GM18526 (cell line): ENCODE data around the gene SLC22A6.

ENCODE experiments used
- POLR2A ChIP-seq: IDR thresholded peaks from 3 replicates; pipeline ENCODE4 v1.6.1; 2011; ENCODE audit not compliant: insufficient read length; ENCODE audit errors: extremely low read depth

SLC22A6 gene, protein sequence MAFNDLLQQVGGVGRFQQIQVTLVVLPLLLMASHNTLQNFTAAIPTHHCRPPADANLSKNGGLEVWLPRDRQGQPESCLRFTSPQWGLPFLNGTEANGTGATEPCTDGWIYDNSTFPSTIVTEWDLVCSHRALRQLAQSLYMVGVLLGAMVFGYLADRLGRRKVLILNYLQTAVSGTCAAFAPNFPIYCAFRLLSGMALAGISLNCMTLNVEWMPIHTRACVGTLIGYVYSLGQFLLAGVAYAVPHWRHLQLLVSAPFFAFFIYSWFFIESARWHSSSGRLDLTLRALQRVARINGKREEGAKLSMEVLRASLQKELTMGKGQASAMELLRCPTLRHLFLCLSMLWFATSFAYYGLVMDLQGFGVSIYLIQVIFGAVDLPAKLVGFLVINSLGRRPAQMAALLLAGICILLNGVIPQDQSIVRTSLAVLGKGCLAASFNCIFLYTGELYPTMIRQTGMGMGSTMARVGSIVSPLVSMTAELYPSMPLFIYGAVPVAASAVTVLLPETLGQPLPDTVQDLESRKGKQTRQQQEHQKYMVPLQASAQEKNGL

DNA sequence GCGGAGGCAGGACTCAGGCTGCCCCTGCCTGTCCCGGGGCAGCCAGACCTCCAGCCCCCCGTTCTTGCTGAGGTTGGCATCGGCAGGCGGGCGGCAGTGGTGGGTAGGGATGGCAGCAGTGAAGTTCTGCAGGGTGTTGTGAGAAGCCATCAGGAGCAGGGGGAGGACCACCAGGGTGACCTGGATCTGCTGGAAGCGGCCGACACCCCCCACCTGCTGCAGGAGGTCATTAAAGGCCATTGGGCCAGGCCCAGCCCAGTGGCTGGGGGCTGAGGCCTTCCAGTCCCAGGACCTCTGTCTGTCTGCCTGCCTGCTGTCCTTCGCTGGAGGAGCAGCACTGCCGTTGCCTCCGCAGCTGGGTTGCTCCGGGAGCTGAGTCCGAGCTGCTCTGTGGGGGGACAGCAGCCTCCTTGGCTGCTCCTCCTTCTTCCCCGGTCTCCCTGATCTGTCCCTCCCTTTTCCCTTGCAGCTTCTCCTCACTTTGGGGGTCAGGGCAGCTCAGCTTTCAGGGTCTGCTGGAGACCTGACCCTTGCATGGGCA lies at the start of gene SLC22A6:
SLC22A6 (minus strand) TSS at position 517 of the 541 bp plus-strand sequence; CDS start at position 240, 277 bp downstream.
- no peak for TF ChIP-seq POLR2A

DNA sequence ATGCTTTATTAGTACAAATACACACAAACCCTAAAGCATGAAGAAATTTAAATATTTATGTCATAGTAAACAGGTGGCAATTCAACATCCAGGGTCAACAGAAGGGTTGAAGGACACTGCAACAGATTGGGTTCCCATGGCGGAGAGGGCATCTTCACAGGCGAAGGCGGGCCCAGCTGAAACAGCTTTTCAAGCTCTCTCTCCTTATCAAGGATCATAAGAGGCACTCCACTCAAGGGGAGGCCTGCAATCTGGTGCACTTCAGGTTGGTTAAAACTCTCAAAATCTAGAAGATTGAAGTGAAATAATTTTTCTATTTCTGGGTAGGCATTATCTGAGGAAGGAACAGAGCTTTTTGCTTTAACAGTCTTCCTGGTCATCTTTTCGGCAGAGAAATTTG lies 47.7 kb upstream of the SLC22A6 start:
- no peak for TF ChIP-seq POLR2A

DNA sequence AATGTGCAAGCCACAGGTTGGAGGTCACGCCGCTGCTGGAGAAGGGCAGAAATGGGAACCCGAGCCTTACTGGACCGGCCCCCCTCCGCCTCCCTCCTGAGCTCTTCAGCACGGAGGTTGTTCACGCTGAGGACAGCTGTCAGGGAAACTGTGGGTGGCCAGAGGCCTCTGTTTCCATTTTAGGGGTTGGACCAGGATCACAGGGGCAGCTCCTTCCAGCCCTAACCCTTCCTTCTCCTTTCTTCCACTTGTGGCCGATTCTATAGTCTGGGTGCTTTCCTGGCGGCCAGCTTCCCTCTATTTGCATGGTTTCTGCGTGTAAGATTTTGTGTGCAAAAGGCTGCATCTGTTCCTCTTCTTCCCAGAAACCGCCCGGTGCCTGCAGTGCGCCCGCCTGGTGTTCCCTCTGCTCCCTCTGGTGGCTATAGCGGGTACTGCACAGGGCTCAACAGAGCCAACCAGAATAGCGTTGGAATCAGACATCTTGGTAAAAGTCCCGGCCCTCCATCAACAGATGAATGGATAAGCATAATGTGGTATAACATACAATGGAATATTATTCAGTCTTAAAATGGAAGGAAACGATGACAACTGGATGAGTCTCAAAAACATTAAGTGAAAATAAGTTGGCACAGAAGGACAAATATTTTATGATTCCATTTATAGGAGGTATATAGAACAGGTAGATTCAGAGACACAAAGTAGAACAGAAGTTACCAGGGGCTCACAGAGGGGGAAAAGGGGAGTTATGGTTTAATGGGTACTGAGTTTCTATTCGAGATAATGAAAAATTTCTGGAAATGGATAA lies 39.3 kb upstream of the SLC22A6 start:
- no peak for TF ChIP-seq POLR2A

DNA sequence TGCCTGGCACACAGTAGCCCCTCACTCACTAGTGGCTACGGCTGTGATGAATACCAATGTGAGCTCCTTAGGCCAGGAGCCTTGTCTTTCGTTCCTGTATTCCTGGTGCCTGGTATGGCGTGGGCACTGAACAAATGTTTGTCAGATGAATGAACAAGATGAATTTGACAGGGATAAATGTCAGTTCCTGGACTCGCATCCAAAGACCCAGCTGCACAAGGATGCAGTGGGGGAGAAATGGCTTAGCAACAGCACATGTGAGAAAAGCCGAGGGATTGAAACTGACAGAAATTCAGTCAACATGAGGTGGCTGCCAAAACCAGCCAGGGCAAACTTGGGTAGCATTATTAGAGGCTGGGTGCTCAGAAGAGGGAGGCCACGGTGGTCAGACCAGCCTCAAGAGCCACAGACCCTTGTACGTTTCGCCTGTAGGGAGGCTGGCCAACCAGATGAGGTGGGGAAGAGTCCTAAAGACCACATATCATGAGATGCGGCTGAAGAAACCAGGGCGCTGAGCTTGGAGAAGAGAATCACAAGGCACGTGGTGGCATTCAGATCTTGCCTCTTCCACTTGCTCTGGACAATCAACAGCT lies 38.6 kb upstream of the SLC22A6 start:
- TF ChIP-seq POLR2A = no peak

DNA sequence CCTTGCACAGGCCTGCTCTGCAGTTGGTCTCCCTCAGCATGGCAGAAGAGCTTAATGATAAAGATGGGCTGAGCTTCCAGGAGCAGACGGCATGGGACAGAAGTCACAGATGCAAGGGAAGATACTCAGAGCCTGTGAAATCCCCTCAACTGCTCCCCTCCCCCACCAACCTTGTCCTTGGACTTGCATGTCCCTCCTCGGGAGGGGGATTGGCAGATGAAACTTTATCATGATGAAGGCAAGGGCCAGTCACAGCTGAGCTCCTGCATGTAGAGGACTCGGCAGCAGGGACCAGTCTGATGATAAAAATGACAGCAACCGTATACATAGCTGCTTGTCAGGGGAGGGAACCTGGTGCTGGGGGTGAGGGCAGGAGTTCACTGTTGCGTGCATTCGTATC lies 37.7 kb upstream of the SLC22A6 start:
- TF ChIP-seq POLR2A = no peak

DNA sequence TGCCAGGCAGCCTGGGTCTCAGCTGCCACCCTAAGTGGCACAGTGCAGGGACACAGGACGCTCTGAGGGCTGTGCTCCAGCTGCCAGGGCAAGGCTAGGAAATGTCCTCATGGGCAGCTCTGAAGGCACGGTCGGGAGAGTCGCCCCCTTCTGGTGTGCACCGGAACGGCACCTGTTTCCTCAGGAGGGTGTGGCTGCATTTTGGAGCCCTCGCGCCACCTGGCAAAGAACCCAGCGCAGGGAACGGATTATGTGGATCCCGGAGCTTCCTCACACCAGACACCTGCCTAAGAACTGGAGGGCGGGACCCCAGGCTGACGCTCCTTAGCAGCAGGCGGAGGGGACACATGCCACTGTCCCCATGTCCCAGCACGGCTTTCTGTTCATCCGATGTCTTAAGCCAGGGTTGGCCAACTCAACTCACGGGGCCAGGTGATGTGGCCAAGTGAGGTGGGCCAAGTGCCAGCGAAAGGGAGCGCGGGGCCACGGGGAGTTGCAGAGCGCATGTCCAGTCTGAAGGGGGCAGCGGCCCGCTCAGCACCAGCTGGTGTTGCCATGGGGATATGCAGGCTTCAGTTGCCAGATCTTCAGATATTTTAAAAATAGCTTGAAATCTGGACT lies 36.0 kb upstream of the SLC22A6 start:
- TF ChIP-seq POLR2A = no peak

DNA sequence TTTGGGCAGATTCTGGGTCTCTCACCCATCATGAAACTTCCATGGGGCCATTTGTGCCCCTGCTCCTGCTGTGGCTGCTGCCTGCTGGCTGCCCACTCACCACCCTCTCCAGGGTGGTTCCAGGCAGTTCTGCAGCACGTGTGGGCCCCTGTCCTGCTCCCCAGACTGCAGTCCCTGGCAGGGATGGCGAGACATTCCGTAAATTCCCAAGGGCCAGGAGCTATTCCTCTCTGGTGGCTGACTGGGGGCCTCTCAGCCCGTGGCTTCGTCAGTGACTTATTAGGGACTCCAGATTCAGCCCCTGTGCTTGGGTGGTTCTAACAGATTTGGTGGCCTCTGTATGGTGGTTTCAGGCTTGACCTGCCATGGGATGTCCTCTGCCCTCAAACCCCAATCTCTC lies 34.7 kb upstream of the SLC22A6 start:
- TF ChIP-seq POLR2A = no peak

DNA sequence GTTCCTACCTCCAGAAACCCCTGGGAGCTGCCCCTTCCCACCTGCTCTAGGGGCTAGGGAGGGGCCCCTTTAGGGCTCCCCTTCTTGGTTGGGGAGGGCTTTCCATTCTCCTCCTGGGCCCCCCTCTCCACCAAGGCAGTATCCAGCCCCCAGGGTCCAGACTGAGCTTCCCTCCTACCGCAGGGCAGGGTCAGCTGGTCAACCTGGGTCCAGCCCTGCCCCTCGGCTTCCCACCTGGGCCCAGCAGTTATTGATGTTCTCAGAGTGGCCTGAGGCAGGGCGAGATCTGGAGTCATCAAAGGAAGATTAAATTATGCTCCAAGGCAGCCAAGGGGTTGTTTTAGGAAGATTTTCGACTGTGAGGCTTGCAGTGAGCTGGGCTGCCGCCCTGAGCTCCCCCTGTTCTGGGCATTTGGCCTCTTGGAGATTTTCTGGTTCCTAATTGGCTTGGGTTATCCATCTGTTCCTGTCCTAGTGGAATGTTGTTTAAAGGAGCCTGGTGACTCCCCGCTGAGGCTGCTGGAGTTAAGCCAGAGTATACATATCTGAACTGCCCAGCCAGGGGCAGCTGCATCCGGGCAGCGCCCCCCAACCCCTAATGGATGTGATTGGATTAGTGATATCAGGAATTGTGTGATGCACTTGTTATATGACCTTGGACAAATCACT lies 32.7 kb upstream of the SLC22A6 start:
- no peak for TF ChIP-seq POLR2A

DNA sequence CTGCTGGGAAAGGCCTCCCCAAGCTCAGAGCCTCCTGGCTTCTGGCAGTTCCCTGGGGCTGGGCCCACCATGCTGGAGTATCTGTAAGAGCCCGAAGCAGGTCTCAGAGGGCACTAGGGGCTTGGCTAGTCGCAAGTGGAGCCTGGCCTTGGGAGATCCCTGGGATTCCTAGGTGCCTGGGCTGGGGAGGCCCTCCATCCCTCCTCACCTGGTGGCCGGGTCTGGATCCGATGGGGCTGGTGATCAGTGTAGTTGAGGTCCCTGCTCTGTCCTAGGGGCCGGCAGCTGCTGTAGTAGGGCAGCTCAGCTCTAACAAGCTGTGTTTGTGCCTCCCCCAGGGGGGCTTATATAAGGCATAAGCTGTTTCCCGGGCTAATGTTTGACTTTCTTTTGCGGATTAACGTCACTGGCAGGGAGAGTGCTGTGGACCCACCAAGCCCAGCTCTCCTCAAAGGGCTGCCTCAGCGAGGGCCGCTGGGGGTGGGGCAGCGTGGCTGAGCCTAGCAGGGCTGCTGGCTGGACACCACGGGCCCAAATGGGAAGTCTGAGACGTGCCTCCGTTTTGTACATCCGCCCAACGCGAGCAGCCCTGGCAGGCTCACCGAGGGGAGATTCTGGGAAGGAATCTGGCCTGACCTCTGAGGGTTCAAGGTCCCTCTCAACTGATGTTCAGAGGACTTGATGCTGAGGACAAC lies 30.9 kb upstream of the SLC22A6 start, which contains the start of gene SLC22A8:
SLC22A8 (minus strand) TSS at position 321 of the 695 bp plus-strand sequence. CDS start 883 bp downstream, outside the sequence.
- no peak for TF ChIP-seq POLR2A

DNA sequence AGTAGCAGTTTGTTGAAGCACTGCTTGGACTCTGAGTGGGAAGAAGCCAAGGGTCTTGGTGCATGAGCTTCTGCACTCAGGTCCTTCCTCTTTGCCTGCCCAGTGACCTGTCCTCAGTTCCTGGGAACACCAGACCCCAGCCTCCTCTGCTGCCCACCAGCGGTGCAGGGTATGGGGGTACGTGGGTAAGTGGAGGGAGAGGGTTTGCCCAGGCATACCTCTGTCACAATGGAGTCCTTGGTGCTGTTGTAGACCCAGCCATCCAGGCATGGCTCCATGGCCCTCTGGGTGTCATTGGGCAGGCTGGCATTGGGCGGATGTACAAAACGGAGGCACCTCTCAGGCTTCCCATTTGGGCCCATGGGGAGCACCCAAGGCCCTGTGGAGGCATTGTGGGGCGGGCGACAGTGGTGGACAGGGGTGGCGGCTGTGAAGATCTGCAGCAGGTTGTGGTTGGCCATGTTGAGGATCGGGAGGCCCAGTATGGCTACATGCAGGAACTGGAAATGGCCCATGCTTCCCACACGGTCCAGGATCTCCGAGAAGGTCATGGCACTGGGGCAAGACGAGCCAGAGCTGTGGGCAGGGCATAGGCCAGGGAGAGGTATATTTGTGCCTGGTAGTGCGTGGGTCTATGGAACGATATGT lies 29.8 kb upstream of the SLC22A6 start:
- TF ChIP-seq POLR2A = no peak

DNA sequence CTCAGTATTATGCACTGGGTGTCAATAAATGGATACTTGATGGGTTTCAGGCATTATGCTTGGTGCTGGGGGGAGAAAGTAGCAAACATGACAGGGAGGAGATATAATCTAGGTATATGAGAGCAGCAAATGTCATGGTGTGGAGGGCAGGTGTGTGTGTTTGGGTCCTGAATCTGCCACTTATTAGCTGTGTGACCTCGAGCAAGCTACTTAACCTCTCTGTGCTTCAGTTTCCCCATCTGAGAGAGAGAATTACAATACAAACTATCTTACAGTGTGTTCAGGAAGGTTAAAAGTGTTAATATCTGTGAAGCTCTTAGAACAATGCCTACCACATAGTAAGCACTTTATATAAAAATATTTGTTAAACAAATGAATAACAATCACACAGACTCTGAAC lies 28.1 kb upstream of the SLC22A6 start:
- TF ChIP-seq POLR2A = no peak

DNA sequence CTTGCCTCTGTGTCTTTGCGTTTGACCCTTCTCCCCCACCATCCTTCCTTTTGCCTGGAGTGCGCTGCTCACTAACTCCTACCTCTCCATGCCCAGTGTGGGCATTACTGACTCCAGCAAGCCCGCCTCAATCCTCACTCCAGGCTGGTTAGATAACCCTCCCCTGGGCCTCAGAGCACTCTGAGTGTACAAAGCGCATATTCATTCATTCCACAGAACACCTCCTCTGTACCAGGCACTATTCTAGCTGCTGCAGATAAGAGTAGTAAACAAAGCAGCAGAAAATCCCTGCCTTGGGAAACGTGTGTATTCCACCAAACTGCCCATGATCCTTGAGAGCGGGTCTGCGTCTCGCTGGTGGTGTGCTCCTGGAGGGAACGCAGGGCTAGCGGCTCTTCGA lies 27.7 kb upstream of the SLC22A6 start:
- no peak for TF ChIP-seq POLR2A

DNA sequence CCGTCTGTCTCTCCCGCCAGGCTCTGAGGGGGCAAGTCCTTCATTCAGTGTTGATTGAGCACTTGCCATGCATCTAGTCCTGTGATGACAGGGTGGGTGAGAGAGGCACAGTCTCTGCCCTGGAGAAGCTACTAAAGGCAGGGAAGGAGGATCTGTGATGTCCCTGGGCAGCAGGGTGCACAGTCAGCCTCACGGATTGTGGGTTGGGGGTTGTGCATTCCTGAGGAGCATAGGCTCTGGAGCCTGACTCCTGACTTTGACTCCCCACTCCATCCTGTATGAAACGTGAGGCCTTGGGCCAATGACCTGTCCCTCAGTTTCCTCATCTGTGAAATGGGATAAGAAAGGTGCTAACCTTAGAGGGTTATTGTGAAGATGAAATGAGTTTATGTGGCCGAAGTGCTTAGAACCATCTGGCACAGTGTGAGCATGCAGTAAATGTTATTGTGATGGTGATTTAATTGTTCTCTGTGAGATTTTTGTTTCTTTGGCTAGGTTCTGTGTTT lies 26.2 kb upstream of the SLC22A6 start:
- no peak for TF ChIP-seq POLR2A
